ENCODE data around the gene BANF2. TPM values are rescaled to one million over a fixed set of nuclear protein-coding genes. Genes with fewer than 3 reads are reported as not detected.

Gene BANF2
- total and polyA plus RNA-seq, 2 of the 4 experiments (the other 2 are of a cell fraction) = not detected

GRCh38 chr20:17735959-17736621 is 36.3 kb downstream of the BANF2 start:
- no CpG with 5 or more reads among the region's 4 CpGs for WGBS, 2 experiments (ENCODE audit: extremely low coverage in 2 of 2, insufficient read length in 1 of 2)
- peaks cover 8% of the 10 kb centered on the region for H3K9me3 ChIP-seq (ENCODE audit: control insufficient read depth, insufficient read depth, low read length)
- no peak overlapping the region for H3K4me3 ChIP-seq (ENCODE audit: insufficient read depth, low read depth, low read length)
- H2AK9ac ChIP-seq (replicated peaks; ENCODE audit: low read depth, low read length, poor library complexity) = peak overlapping the region; percentile 65
- H4K5ac ChIP-seq (ENCODE audit: low read depth, low read length) = no peak overlapping the region
- BruUV-seq (replicated peaks) = no TSS peak
- H3K9me1 ChIP-seq (ENCODE audit: insufficient read depth, low read length) = peaks cover 3% of the 10 kb centered on the region; the same call in 1 of the 2 replicates
- no peak for ATAC-seq (ENCODE audit: low read depth)
- H3K18ac ChIP-seq (ENCODE audit: low read depth, low read length) = no peak overlapping the region
- intact Hi-C loops (cut with micrococcal nuclease) = no loop called here
- H4K91ac ChIP-seq (ENCODE audit: insufficient read depth, low read depth, low read length) = no peak overlapping the region
- H3K79me1 ChIP-seq (ENCODE audit: low read depth in 1 of 2, low read length in 2 of 2) = no peaks in the 10 kb centered on the region
- ChIA-PET POLR2A (ENCODE audit: unreplicated experiment) (no interaction called here), CTCF (no interaction called here)
- H3K27me3 ChIP-seq (ENCODE audit: control insufficient read depth, insufficient read depth, low read length) = no peaks in the 10 kb centered on the region
- no peak overlapping the region for H3K9ac ChIP-seq (ENCODE audit: low read depth, low read length)
- DNase-seq = peak; percentile 26
- H4K20me1 ChIP-seq (ENCODE audit: insufficient read depth, low read length) = no peaks in the 10 kb centered on the region
- H2BK20ac ChIP-seq (ENCODE audit: low read depth, low read length) = no peak overlapping the region
- no peaks in the 10 kb centered on the region for H3K36me3 ChIP-seq (ENCODE audit: control insufficient read depth, insufficient read depth, low read length)
- dilution Hi-C loops (cut with HindIII; ENCODE audit: low sequenced_read_pairs, unreplicated experiment) = no loop called here
- no peak overlapping the region for H4K8ac ChIP-seq (ENCODE audit: low read depth in 2 of 2, low read length in 2 of 2)
- in situ Hi-C loops (cut with MboI; ENCODE audit: low sequenced_read_pairs) = no loop called here
- no peak overlapping the region for H3K14ac ChIP-seq (replicated peaks; ENCODE audit: low read depth, low read length)
- H3K4me1 ChIP-seq (ENCODE audit: control insufficient read depth, insufficient read depth, low read length) = peaks cover 12% of the 10 kb centered on the region
- no peak overlapping the region for H2BK15ac ChIP-seq (ENCODE audit: low read depth, low read length)
- no peak overlapping the region for H3K4ac ChIP-seq (ENCODE audit: low read depth, low read length)
- no peak overlapping the region for H3K4me2 ChIP-seq (ENCODE audit: low read depth, low read length)
- no peak overlapping the region for H2BK5ac ChIP-seq (ENCODE audit: low read depth, low read length, poor library complexity, severe bottlenecking)
- H3K56ac ChIP-seq (ENCODE audit: extremely low read depth, insufficient read depth, low read length) = no peak overlapping the region
- H3K23ac ChIP-seq (ENCODE audit: low read depth, low read length) = no peak overlapping the region
- H2AK5ac ChIP-seq (ENCODE audit: low read depth, low read length) = no peak overlapping the region
- H2BK120ac ChIP-seq (ENCODE audit: low read depth, low read length) = no peak overlapping the region
- TF ChIP-seq, protein P1, sequence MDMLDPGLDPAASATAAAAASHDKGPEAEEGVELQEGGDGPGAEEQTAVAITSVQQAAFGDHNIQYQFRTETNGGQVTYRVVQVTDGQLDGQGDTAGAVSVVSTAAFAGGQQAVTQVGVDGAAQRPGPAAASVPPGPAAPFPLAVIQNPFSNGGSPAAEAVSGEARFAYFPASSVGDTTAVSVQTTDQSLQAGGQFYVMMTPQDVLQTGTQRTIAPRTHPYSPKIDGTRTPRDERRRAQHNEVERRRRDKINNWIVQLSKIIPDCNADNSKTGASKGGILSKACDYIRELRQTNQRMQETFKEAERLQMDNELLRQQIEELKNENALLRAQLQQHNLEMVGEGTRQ (IDR thresholded peaks at IDR 0.05; ENCODE audit: low read depth, low read length) = no peak
- TF ChIP-seq RCOR1 (IDR thresholded peaks at IDR 0.05; ENCODE audit: insufficient replicate concordance, low read length) = peak; percentile 42
- no peak overlapping the region for H3K27ac ChIP-seq (ENCODE audit: insufficient read depth, low read length)
- H2AFZ ChIP-seq (replicated peaks; ENCODE audit: low read length, poor library complexity) = peak overlapping the region; percentile 16

Measured in IMR-90 (cell line).